GM10847 (cell line): Measurements from ENCODE around the gene WASF1.

Experiments
- POLR2A ChIP-seq: IDR thresholded peaks from 2 replicates; pipeline ENCODE4 v1.6.1; 2011; ENCODE audit not compliant: insufficient read length; ENCODE audit errors: extremely low read depth

WASF1 gene

DNA sequence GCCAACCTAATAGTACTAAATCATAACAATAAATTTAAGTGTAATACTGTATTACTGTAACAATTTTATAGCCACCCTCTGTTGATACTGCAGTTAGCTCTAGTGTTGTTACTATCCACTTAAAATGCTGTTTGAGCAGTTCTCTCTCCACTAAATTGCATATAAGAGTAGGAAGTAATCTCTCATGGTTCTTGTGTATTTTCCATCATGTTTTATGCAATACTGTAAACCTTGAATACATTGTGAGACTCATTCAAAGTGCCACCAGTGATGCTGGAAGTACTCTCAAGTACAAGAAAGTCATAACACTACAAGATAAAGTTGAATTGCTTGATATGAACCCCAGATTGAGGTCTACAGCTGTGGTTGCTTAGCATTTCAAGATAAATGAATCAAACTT is 65.5 kb downstream of the WASF1 start:
- TF ChIP-seq POLR2A = no peak

DNA sequence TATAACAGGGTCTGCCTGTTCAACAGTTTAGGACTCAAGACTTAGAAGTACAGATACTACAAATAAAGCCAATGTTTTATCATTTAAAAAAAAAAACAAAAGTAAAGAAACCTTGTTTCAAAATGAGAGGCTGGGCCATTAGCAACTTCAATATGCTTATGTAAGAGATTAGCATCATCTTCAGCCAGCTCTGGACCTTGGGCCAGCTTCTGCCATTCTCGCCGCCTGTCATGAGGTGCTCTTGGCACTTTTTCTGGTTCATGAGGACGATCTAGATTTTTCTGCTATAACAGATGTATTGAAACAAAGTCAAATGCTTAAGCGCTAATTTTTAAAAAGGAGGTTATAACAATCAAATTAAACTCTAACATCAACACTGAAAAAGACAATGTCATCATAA is 74.2 kb downstream of the WASF1 start:
- TF ChIP-seq POLR2A = no peak

DNA sequence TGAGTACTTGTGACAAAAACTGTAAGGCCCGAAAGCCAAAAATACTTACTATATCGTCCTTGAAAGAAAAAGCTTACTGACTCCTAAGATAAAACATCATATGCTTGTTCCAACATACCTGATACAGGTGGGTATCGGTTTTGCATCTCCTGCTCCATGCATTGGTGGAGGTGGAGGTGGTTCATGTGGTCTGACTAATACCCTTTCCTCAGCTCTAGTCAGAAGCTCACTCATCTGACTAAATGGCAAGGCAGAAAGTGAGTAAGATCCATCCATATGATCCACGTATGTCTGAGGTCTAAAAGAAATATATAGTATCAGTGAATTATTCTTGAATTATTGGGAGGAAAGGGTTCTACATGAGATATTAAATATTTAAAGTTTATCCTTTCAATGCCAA is 76.2 kb downstream of the WASF1 start:
- TF ChIP-seq POLR2A = no peak

DNA sequence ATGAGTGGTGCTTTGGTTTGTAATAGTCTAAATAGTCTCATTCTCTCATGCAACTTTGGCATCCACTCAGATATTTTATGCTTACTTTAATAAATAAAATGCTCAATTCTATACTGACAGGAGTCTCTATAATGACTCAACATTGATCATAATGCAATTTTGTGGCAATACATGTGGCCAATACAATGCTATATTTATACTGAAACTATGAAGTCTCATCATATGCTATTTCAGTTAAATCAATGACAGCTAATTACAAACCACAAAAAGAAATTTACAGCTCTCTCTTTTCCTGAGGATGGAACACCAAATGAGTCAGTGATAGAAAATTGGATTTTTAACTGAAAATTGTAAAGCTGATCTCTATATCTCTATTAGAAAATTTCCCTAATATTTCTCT is 77.1 kb downstream of the WASF1 start:
- TF ChIP-seq POLR2A = no peak

DNA sequence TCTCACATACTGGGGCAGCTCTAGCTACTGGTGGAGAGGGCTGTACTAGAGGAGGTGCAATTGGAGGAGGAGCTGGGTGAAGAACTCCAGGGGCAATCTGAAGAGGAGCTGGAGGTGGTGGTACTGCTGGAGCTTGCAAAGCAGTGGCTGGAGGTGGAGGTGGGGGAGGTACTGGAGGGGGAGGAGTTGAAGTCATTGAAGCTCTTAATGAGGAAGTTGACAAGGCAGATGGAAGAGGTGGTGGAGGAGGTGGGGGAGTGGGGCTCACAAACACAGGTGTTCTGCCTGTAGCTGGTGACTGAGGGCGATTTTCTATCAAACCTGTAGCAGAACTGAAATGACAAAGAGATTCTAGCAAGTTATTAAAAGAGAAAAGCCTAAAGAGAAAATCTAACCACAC is 77.6 kb downstream of the WASF1 start:
- TF ChIP-seq POLR2A = no peak

DNA sequence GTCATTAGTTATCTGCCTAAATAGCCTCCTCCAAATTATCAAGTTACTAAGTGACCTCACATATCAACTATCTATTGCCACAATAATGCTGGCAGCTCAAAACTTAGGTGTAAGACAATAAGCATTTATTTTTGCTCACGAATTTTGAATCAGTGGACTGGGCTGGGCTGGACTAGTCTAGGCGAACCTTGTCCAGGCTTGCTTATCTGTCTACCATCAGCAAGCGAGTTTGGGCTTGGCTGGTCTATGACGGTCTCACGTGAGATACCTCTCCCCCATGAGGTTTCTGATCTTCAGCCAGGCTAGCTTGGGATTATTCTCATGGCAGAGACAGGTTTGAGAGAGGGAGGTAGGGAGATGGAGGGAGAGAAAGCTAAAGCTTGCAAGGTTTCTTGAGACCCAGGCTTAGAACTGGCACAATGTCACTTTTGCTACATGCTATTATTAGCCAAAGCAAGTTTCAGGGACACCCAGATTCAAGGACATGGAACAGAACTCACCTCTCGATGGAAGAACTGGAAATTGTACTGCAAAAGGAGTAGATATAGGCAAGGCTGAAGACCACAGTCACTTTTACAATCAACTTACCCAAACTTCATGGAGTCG is 80.9 kb downstream of the WASF1 start:
- TF ChIP-seq POLR2A = no peak

DNA sequence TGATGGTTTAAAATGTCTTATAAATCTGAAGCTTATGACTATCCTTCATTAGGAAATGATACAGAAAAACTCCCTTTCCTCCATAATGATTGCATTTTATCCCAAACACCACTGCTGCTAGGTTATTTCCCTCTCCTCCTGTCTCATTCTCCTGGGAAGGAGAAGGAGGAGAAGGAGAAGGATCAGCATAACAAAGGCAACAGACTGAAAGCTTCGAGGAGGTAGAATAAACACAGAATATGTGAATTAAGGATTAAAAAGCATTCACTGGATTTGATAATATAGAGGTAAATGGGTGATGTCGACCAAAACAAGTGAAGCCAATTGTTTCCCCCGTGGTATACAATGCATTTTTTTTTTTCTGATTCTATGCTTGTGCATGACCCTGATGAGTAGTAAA is 82.0 kb downstream of the WASF1 start:
- no peak for TF ChIP-seq POLR2A

DNA sequence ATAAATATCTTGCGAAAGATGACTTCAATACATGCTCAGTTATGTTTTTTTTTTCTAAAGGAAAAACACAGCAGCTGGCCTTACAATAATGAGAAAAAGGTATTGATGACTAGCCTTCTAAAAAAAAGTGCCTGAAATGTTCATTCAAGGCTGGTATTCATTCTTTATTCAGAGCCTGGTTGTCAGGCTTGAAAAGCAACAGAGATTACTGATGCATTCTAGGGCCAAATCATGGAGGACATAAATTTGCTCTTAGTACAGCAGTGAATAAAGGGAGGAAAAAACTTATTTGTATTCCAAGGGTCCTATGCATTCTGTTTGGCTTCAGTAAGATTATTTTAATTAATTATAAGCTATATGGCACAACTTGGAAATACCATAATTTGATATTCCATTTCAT is 83.5 kb downstream of the WASF1 start:
- TF ChIP-seq POLR2A = no peak

DNA sequence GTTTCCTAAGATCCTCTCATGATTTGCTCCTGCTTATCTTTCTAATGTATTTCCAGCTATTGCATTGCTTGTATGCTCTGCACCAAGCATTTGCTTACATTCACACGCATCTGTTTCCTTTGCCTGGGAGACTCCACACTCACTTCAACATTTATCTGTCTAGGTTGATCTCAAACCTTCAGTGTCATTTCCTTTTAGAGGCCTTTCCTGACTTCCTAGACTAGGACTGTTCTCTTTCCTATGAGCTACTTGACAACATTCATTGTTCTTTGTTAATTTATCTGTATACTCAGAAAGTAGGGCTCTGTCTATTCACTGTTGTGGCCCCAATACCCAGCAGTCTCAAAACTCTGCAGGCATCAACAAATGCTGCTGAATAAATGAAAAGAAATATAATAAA is 84.4 kb downstream of the WASF1 start:
- no peak for TF ChIP-seq POLR2A

DNA sequence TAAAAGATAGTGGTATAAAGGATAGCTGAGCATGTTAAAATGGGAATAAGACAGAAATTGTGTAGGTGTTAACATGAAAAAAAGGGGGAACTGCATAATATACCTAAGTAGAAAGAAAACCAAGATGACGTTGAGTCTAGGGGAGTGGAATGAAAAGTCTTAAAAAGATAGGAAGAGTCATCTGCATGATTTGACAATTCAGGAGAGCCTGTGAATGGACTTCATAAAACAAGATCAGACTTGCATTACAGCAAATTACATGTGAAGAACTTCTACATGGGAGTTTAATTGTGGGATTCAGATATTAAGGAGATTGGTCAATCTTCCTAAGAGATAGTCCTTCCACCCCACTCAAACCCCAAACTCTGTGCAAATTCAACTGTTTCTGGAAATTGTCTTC is 85.5 kb downstream of the WASF1 start:
- no peak for TF ChIP-seq POLR2A

DNA sequence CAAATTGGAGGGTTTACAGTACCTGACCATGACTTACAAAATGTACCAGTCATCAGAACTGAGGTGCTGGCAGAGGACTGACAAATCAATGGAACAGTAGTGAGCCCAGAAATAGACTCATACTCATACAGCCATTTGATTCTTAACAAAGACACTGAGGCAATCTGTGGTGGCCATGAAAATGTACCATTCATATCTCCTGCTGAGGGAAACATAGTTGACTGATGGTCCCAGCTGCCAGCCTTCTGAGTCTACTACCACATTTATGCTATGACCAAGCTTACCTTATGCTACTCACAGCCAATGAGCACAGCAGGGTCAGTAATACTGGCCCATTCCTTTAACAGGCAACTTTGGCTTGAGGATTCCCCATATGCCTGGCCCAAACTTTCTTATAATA is 88.6 kb downstream of the WASF1 start:
- no peak for TF ChIP-seq POLR2A

DNA sequence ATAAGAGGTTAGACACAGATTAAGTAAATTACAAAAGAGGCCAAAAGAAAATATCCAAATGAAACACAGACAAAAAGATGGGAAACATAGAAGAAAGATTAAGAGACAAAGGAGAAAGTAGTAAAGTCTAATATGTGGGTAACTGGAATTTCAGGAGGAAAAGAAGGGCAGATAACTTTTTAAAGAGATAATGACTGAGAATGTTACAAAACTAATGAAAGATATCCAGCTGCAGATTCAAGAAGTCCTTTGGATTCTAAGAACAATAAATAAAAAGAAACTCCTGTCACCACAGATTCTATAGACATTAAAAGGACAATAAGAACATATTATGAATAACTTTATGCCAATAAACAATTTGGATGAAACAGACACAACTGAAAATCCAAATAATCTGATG is 90.1 kb downstream of the WASF1 start:
- no peak for TF ChIP-seq POLR2A

DNA sequence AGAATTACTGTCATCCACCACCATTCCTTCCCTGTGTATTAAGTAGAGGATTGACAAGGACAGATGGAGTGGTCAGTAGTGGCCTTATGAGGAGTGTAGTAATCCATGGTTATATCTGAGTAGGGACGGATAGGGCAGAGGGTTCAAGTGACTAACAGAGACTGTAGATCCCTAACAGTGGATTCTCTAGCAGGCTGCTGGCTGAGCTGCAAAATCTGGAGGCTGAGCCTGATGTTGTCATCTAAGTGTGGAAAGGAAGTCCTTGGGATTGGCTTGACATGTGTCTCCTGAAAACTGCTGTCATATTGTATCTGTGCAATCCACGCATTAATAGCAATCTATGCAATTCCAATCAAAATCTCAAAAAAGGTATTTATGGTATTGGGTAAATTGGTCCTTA is 94.2 kb downstream of the WASF1 start:
- TF ChIP-seq POLR2A = no peak

DNA sequence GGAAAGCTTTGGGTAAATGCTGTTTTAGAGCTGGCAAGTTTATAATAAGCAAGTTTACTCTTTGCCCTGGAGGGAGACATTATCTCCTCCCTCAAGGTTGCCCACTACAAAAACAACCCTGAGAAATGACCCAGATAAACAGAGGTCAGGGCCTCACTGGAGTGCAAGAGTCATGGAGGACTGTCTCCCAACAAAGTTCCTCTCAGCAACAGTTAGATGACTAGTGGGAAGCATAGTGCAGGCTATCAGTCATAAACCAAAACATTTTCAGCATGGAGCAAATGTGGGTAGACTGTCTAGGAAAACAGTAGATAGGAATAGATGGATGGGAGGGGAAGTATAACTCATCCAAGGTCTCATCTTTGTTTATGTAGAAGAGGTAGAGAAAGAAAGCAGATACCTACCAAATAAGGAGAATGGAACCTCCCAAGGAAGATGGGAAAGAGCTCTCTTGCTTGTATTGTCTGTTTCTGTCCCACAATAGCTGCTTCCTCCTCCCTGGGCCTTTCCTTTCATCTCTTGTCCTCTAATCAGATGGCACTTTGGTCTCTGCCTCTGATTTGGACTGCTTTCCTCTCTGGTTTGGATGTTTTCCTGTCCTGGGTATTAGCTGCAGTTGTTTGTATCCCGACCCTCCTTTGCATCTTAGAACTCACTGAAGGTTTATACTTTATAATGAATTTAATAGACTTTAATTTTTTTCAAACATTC is 95.4 kb downstream of the WASF1 start:
- TF ChIP-seq POLR2A = no peak

DNA sequence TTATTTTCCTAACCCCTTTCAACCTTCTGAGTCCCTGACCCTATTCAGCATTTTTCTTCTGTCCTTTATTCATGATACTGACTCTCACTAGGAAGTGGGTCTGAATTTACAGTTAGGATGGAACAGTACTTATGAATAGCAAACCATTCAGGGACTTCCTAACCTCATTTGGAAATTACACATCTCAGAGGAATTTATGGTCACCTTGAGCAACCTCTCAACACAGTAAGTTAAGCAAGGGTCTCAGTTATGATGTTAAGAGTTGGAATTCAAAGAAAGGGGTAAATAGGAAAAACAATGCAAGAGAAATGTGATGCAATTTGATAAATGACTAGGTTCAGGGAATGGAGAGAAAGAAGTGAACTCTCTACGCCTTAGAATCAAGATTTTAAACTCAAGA is 104.1 kb downstream of the WASF1 start:
- no peak for TF ChIP-seq POLR2A

DNA sequence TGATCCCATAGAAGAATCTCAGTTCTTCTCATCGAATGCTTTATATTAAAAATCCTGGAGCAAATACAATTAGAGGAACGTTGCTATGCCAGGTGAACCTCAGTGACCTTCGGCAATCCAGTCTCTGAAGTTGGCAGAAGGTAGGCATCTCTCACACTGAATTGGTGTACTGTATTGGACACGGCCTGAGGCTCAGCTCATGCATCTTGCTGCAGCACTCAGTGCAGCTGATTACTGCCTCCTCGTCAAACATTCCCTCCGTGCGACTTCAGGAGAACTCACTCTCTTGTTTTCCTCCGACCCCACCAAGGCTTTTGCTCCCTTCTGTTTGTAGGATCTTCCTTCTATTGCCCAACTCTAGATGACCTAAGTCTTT is 110.9 kb downstream of the WASF1 start:
- no peak for TF ChIP-seq POLR2A
